ENCODE data around the gene P2RX4. TPM values are rescaled to one million over a fixed set of nuclear protein-coding genes. Genes with fewer than 3 reads are reported as not detected.

P2RX4 gene
- total and polyA plus RNA-seq, 9 of the 15 experiments (the other 6 are each of a cell fraction or from before 2014, with no cell fraction given): 6.6 to 21.5 (median 11.7) TPM

- WGBS (ENCODE audit: insufficient coverage, low coverage, missing lambda C conversion rate): 96% methylated on average over 9 of the region's 9 CpGs
- Histone ChIP-seq H3K27me3 (ENCODE audit: control insufficient read depth in 2 of 2, insufficient read depth in 2 of 2, low read length in 2 of 2) (no peaks in the 10 kb centered on the region), H3K36me3 (ENCODE audit: control insufficient read depth, insufficient read depth, low read length) (peaks cover 71% of the 10 kb centered on the region), H3K4me2 (ENCODE audit: insufficient read depth, low read length) (no peak overlapping the region), H3K9me1 (ENCODE audit: control insufficient read depth, insufficient read depth, low read length) (no peaks in the 10 kb centered on the region), H2AFZ (ENCODE audit: low read depth, low read length) (no peak overlapping the region), H3K27ac (ENCODE audit: extremely low read depth, low read depth, low read length) (no peak overlapping the region), H3K9me3 (replicated peaks; ENCODE audit: control insufficient read depth, insufficient read depth, low read depth, low read length) (no peaks in the 10 kb centered on the region), H3K79me2 (ENCODE audit: control insufficient read depth, insufficient read depth, low read length) (no peaks in the 10 kb centered on the region), H3K9ac (ENCODE audit: insufficient read depth in 1 of 2, low read depth in 2 of 2, low read length in 2 of 2) (no peak overlapping the region), H4K20me1 (replicated peaks; ENCODE audit: control insufficient read depth, insufficient read depth, low read length) (no peaks in the 10 kb centered on the region), H3K4me1 (replicated peaks in 1 of 2; ENCODE audit: control insufficient read depth in 2 of 2, insufficient read depth in 2 of 2, low read length in 2 of 2) (no peaks in the 10 kb centered on the region), H3K4me3 (no peak overlapping the region)
- ATAC-seq (peak; percentile 91), FAIRE-seq (no peak), DNase-seq (ENCODE audit: extremely low read depth in 1 of 4, low spot score in 3 of 4) (peak in 3 of 4 experiments; percentile 14 to 64 (median 32))
- BruUV-seq (replicated peaks): no TSS peak
- CTCF ChIA-PET (ENCODE audit: low intra/inter-chr PET ratio): interaction anchor here (0.6 kb wide), 1 partner anchor 192 kb away, joined by 5 read pairs; no protein-coding TSS in a partner anchor
- POLR2A ChIA-PET: interaction anchor here (1.5 kb wide), 1 partner anchor 14 kb away, joined by 4 read pairs; no protein-coding TSS in a partner anchor
- intact Hi-C loops (cut with micrococcal nuclease): no loop called here
- in situ Hi-C loops (cut with MboI): no loop called here
- TF ChIP-seq RAD51 (IDR thresholded peaks at IDR 0.05; ENCODE audit: borderline replicate concordance, low read depth) (peak; percentile 78), ZBED1 (IDR thresholded peaks at IDR 0.05) (no peak), RB1 (IDR thresholded peaks at IDR 0.05; ENCODE audit: low read depth) (no peak), PRMT5 (CRISPR knock-in tag; IDR thresholded peaks at IDR 0.05) (no peak), ELF4 (CRISPR knock-in tag; IDR thresholded peaks at IDR 0.05) (no peak), USF1 (CRISPR knock-in tag; IDR thresholded peaks at IDR 0.05) (peak; percentile 89), SMARCC2 (IDR thresholded peaks at IDR 0.05; ENCODE audit: low read depth) (no peak), MCM2 (IDR thresholded peaks at IDR 0.05; ENCODE audit: low read depth) (no peak), ZNF512 (tag; IDR thresholded peaks at IDR 0.05) (no peak), ZNF583 (CRISPR knock-in tag; IDR thresholded peaks at IDR 0.05) (no peak), NFYB (IDR thresholded peaks at IDR 0.05; ENCODE audit: extremely low read depth, insufficient read length) (peak; percentile 86), SOX6 (IDR thresholded peaks at IDR 0.05) (no peak), ZNF395 (CRISPR knock-in tag; IDR thresholded peaks at IDR 0.05) (no peak), THRA (IDR thresholded peaks at IDR 0.05) (no peak), CCAR2 (IDR thresholded peaks at IDR 0.05; ENCODE audit: low read depth, low read length) (no peak), FOS (IDR thresholded peaks at IDR 0.05; ENCODE audit: extremely low read depth, insufficient read length) (peak; percentile 43), MTA3 (IDR thresholded peaks at IDR 0.05; ENCODE audit: borderline replicate concordance) (no peak), CREB5 (CRISPR knock-in tag; IDR thresholded peaks at IDR 0.05) (no peak)
These were observed 42.9 kb downstream of the P2RX4 start for GRCh38 chr12:121252712-121253345.
